ENCODE data around the gene PAQR9.

PAQR9 gene

DNA sequence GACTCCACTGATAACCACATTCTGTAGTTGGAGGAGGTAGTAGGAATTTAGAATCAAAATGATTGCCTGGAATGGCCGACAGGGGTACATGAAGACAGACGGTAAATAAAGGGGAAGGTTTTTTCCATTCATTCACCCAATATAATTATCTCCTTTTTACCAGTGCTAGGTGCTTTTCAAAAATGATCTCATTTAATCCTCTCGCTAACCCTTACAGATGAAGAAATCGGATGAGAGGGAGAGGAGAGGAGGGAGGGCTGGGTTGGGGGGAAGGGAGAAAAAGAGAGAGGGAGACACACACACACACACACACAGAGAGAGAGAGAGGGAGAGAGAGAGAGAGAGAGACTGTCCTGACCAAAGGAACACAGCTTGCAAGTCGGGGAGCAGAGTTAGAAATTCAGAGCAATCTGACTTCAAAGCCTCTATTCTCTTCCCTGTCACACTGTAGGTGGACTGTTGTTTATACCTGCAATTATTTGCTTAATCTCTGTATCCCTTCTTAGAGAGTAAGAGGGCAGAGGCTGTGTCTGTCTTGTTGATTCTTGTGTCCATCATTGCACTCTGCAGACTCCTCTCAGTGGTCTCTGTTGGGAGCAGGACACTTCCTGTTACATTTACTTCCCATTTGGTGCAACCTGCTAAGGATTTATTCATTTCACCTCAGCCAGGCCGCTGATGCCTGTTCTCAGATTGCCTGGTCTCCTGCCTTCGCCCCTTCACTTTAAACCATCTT, 18.7 kb upstream of the PAQR9 start:
- DNase-seq (ENCODE audit: low read depth), result no peak

GRCh38 chr3:142981108-142981507, 17.6 kb upstream of the PAQR9 start:
- no peak for DNase-seq (ENCODE audit: low read depth)

DNA sequence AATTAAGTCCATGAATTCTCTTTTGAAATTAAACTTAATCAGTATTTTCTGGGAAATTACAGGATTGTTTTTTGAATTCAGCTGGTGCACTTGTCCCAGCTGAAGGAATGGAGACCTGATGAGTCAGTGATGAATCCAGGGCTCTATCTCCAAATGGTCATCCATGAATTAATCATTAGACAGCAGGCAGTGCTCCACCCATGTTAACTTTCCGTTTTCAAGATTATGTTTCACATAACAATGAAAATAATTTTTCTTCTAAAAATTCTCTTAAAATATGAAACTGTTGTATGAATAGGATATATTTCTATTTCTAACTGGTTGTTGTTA, 13.9 kb upstream of the PAQR9 start:
- no peak for DNase-seq (ENCODE audit: low read depth)

- DNase-seq (ENCODE audit: low read depth), result no peak
Observed at GRCh38 chr3:142976621-142977398, 13.3 kb upstream of the PAQR9 start.

DNA sequence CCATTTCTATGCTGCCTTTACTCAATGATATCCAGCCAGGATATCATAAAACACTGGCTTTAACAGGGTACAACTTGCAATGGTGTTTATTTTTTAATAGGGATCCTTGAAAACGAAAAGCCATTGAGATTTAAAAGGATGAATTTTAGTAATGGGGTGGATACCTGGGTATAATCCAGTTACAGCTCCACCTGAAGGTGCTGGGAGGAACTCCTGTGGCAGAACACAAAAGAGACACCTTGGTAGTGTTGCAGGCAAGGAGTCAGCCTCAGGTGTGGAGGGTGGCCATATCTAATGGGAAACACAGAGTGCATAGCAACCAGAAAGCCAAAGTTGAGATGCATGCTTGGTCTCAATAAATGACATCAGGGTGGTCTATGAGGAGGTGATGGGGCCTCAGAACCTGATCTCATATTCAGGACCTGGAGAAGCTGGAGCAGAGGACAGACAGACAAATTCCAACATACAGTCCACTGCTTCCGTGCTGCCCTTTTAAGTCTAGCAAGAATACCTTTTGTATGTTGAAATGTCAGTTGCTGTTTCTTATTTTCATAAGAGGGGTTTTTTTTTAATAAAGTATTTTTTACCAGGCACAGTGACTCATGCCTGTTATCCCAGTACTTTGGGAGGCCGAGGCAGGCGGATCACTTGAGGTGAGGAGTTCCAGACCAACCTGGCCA, 12.0 kb upstream of the PAQR9 start:
- DNase-seq (ENCODE audit: low read depth), result no peak

- DNase-seq (ENCODE audit: low read depth), result no peak
Observed at GRCh38 chr3:142973217-142974009, 9.9 kb upstream of the PAQR9 start.

- DNase-seq (ENCODE audit: low read depth), result no peak
Observed at GRCh38 chr3:142972092-142972753, 8.7 kb upstream of the PAQR9 start.

DNA sequence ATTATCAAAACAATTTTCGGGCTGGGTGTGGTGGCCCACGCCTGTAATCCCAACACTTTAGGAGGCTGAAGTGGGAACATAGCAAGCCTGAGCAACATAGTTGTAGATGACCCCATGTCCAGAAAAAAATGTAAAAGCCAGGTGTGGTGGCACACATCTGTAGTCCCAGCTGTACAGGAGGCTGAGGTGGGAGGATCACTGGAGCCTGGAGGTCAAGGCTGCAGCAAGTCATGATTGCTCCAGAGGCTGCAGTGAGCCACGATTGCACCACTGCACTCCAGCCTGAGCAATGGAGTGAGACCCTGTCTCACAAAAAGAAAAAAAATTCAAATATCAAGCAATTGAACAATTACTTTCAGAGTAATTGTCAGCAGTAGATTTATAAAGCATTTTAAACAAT, 8.0 kb upstream of the PAQR9 start:
- no peak for DNase-seq (ENCODE audit: low read depth)

- no peak for DNase-seq (ENCODE audit: low read depth)
Observed at GRCh38 chr3:142968319-142969025, 5.0 kb upstream of the PAQR9 start.

GRCh38 chr3:142966808-142967207, 3.3 kb upstream of the PAQR9 start:
- DNase-seq (ENCODE audit: low read depth), result no peak

DNA sequence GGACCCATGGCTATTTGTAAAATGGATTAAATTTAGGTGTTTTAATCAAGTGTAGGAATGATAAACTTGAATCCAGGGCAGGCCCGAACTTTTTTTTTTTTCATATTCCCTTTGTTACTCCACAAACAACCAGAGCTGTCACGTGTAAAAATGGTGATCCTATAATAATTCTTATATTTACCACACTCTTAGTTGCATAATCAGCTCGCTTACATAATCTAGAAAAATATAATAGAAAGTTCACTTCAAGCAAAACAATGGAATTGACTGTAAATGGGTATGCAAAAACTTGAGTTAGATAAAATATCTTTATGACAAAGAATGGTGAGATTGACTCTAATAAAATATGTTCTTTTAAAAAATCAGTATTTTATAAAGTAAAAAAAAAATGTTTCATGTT, 2.1 kb upstream of the PAQR9 start:
- DNase-seq (ENCODE audit: low read depth), result no peak

DNA sequence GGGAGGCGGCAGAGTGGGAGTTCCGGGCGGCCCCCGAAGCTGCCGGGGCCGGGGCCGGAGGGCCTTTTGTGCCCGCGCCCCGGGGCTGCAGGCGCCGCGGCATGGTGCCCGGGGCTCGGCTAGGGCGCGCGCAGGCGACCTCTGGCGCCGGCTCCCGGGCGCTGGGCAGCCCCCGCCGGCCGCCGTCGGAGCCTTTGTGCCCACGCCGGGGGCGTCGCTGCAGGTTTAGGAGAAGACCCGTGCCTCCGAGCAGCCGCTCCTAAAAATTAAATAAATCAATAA, 299 bp downstream of the PAQR9 start:
- DNase-seq (ENCODE audit: low read depth), result no peak

DNA sequence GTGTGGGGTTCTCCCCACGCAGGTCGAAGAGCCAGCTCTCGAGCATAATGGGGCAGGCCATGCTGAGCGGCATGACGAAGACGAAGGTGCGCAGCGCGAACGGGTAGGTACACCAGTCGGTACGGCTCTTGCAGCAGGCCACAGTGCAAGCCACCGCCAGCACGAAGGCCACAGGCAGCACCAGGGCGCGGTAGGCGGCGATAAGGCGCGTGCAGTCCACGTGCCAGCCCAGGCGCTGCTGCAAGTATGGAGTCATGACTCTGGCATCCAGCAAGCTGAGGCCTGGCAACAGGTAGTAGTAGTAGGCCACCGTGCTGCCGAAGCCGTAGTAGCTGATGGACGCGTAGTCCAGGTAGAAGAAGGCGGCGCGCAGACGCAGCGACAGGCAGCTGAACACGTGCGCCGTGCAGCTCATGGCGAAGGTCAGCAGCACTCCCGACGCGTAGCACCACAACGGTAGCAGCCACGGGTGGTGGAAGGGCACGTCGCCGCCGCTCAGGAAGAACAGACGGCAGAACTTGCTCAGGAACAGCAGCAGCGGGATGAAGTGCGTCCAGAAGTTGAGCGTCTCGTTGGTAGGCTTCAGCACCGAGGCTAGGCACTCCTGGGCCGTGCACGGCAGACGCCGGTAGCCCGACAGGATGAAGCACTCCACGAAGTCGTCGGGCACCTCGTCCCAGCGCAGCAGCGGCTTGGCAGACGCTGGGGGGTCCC, 797 bp downstream of the PAQR9 start:
- DNase-seq (ENCODE audit: low read depth), result no peak

DNA sequence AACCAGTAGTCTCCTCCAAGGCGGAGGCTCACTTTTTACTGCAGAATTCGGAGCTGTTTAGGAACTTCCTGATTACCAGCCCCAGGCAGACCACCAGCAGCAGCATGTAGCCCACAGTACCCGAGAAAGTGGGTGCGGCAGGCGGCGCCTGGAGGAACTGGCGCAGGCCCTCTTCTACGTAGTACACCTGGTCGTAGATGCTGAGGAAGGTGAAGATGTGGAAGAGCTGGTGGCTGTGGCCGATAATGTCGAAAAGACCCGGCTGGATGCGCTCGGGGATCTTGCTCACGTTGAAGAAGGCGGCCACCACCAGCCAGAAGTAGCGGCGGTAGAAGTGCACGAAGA, 1.3 kb downstream of the PAQR9 start:
- DNase-seq (ENCODE audit: low read depth), result no peak

GRCh38 chr3:142961539-142961938, 1.9 kb downstream of the PAQR9 start:
- DNase-seq (ENCODE audit: low read depth), result no peak

- DNase-seq (ENCODE audit: low read depth), result no peak
Observed at GRCh38 chr3:142960322-142960850, 3.1 kb downstream of the PAQR9 start.

GRCh38 chr3:142958707-142959106, 4.8 kb downstream of the PAQR9 start:
- DNase-seq (ENCODE audit: low read depth), result no peak

DNA sequence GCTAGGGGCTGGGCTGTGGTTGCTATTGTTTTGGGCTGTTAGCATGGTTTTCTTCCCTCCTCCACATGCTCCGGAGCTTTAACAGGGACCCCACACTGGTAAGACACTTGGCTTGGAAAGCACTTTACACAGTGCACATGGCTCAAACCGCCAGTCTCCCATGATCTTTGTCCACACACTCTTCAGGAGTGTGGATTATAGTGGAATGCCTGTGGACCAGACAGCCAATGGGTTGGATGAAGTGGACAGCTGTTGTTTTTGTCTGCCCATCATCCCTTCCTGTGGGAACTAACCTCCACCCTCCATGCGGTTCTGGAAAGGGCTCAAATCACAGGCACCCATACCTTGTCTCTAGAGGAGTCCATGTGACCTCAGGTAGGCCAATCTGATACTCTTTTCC, 10.0 kb downstream of the PAQR9 start:
- no peak for DNase-seq (ENCODE audit: low read depth)

- DNase-seq (ENCODE audit: low read depth), result no peak
Observed at GRCh38 chr3:142952272-142953193, 10.9 kb downstream of the PAQR9 start.

- DNase-seq (ENCODE audit: low read depth), result no peak
Observed at GRCh38 chr3:142951794-142952193, 11.7 kb downstream of the PAQR9 start.

All from activated T-cell treated with anti-CD3 and anti-CD28 coated beads for 48 hours (primary cell).